ENCODE results near the gene C1orf50.

GRCh38 chr1:42762269-42762668 is 4.8 kb upstream of the C1orf50 start:
- no peak for TF ChIP-seq POLR2AphosphoS5 (IDR thresholded peaks at IDR 0.05)
- TF ChIP-seq, protein P1, sequence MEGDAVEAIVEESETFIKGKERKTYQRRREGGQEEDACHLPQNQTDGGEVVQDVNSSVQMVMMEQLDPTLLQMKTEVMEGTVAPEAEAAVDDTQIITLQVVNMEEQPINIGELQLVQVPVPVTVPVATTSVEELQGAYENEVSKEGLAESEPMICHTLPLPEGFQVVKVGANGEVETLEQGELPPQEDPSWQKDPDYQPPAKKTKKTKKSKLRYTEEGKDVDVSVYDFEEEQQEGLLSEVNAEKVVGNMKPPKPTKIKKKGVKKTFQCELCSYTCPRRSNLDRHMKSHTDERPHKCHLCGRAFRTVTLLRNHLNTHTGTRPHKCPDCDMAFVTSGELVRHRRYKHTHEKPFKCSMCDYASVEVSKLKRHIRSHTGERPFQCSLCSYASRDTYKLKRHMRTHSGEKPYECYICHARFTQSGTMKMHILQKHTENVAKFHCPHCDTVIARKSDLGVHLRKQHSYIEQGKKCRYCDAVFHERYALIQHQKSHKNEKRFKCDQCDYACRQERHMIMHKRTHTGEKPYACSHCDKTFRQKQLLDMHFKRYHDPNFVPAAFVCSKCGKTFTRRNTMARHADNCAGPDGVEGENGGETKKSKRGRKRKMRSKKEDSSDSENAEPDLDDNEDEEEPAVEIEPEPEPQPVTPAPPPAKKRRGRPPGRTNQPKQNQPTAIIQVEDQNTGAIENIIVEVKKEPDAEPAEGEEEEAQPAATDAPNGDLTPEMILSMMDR (IDR thresholded peaks at IDR 0.05): no peak
- no peak for TF ChIP-seq POLR2A (IDR thresholded peaks at IDR 0.05; ENCODE audit: low read depth)
- no peak for TF ChIP-seq EP300 (IDR thresholded peaks at IDR 0.05)
